GM12878 (cell line): ENCODE data around the gene SFSWAP. TPM values are rescaled to one million over a fixed set of nuclear protein-coding genes. Genes with fewer than 3 reads are reported as not detected.

Experiments
- ATAC-seq: fragments of 200-7000 bp; cut with Tn5 transposase; 3 replicates; pipeline ENCODE4 v1.9.1; 2020; ENCODE audit warnings: mild to moderate bottlenecking, moderate library complexity
- BruUV-seq: library from RNA; stranded (reverse); fragments of 400-500 nt; replicated peaks from 2 replicates; lab custom pipeline; 2021; lab: Mats Ljungman, UMichigan
- CTCF ChIA-PET: fragments of 300-600 bp; sonication (Branson Sonifier 250); formaldehyde crosslinking; extraction: SDS; loops from one replicate; lab custom pipeline; 2021; ENCODE audit warnings: inconsistent platforms; lab: Yijun Ruan, JAX
- POLR2A ChIA-PET: fragments of 350-600 bp; formaldehyde crosslinking; extraction: SDS; loops from one replicate; lab custom pipeline; 2021; ENCODE audit warnings: inconsistent platforms; lab: Charles Lee
- RAD21 ChIA-PET: fragments of 300-600 bp; sonication (Branson Sonifier 250); formaldehyde crosslinking; loops from one replicate; lab custom pipeline; 2023; ENCODE audit warnings: antibody characterized with exemption; ENCODE audit not compliant: unreplicated experiment; lab: Charles Lee
- SMC1A ChIA-PET: fragments of 300-600 bp; sonication (Branson Sonifier 250); formaldehyde crosslinking; loops from one replicate; lab custom pipeline; 2023; ENCODE audit not compliant: unreplicated experiment, uncharacterized antibody; lab: Charles Lee
- DNase-seq: peaks from one replicate; pipeline ENCODE4 v3.0.0-alpha.2; 2011; ENCODE audit warnings: low read depth, low spot score
- FAIRE-seq: peaks from 3 replicates; lab custom pipeline; 2011; peaks lifted over from hg19 to GRCh38; lab: Jason Lieb, UNC
- H2AFZ ChIP-seq: 2 replicates; pipeline ENCODE4 v1.6.0; 2011; ENCODE audit warnings: low read depth, low read length, control low read depth; ENCODE audit not compliant: control insufficient read depth
- H3K27ac ChIP-seq: 2 replicates; pipeline ENCODE4 v1.5.1; 2011; ENCODE audit warnings: control low read depth; ENCODE audit not compliant: control insufficient read depth, insufficient read depth
- H3K27me3 ChIP-seq, 2 experiments: replicated peaks in 1 of 2; 2 replicates each; pipeline versions ENCODE4 v1.6.0 to v1.6.1; 2011; ENCODE audit warnings: low read length in 1 of 2; ENCODE audit not compliant: control insufficient read depth in 2 of 2, insufficient read depth in 2 of 2
- H3K36me3 ChIP-seq, 2 experiments: 2 replicates each; pipeline ENCODE4 v1.5.1; 2011; ENCODE audit warnings: low read length in 1 of 2; ENCODE audit not compliant: control insufficient read depth in 2 of 2, insufficient read depth in 2 of 2
- H3K4me1 ChIP-seq: 2 replicates; pipeline ENCODE4 v1.6.1; 2011; ENCODE audit warnings: mild to moderate bottlenecking, low read length, moderate library complexity, mixed read lengths; ENCODE audit not compliant: control insufficient read depth, insufficient read depth
- H3K4me2 ChIP-seq: 2 replicates; pipeline ENCODE4 v1.6.0; 2011; ENCODE audit warnings: control low read depth; ENCODE audit not compliant: control insufficient read depth, insufficient read depth
- H3K4me3 ChIP-seq: fragments of 200-600 bp; sonication (generic); 2 replicates; pipeline ENCODE4 v1.5.1; 2016
- H3K79me2 ChIP-seq: 2 replicates; pipeline ENCODE4 v1.6.0; 2011; ENCODE audit warnings: low read length; ENCODE audit not compliant: control insufficient read depth, insufficient read depth
- H3K9ac ChIP-seq: 2 replicates; pipeline ENCODE4 v1.8.0; 2011; ENCODE audit warnings: low read length, control low read depth, mixed read lengths; ENCODE audit not compliant: control insufficient read depth, insufficient read depth
- H3K9me3 ChIP-seq: replicated peaks from 3 replicates; pipeline ENCODE4 v1.5.1; 2011; ENCODE audit warnings: mild to moderate bottlenecking, low read length; ENCODE audit not compliant: control insufficient read depth, insufficient read depth
- H4K20me1 ChIP-seq: 2 replicates; pipeline ENCODE4 v1.6.0; 2011; ENCODE audit not compliant: control insufficient read depth, insufficient read depth
- BHLHE40 ChIP-seq, 2 experiments: fragments of 450-650 bp in 1 of 2; IDR thresholded peaks; 2 replicates each; pipeline ENCODE4 v1.6.1; 2011 to 2017; ENCODE audit warnings: low read depth in 2 of 2, borderline replicate concordance in 1 of 2, improper control_type of control experiment in 1 of 2, low read length in 1 of 2, mild to moderate bottlenecking in 1 of 2
- BMI1 ChIP-seq: fragments of 450-650 bp; IDR thresholded peaks from 2 replicates; pipeline ENCODE4 v1.6.1; 2016; ENCODE audit warnings: mild to moderate bottlenecking, moderate library complexity, borderline replicate concordance
- EED ChIP-seq: sonication (generic); IDR thresholded peaks from 2 replicates; pipeline ENCODE4 v1.6.1; 2016; ENCODE audit warnings: antibody characterized with exemption, low read depth
- EGR1 ChIP-seq, 2 experiments: IDR thresholded peaks; 1 replicate in 1 of 2; 2 replicates in 1 of 2; pipeline ENCODE4 v1.6.1; 2011 to 2012; ENCODE audit warnings: low read depth in 2 of 2, low read length in 2 of 2, borderline replicate concordance in 1 of 2, mild to moderate bottlenecking in 1 of 2, moderate library complexity in 1 of 2
- ESRRA ChIP-seq: IDR thresholded peaks from 2 replicates; pipeline ENCODE4 v1.6.1; 2012; ENCODE audit warnings: mild to moderate bottlenecking, low read length, improper control_type of control experiment
- IRF4 ChIP-seq: IDR thresholded peaks from 2 replicates; pipeline ENCODE4 v1.6.1; 2011; ENCODE audit warnings: low read depth, low read length
- JUND ChIP-seq: IDR thresholded peaks from 2 replicates; pipeline ENCODE4 v1.6.1; 2012; ENCODE audit warnings: low read depth, mild to moderate bottlenecking, low read length, improper control_type of control experiment, moderate library complexity
- MAX ChIP-seq: IDR thresholded peaks from 2 replicates; pipeline ENCODE4 v1.6.1; 2012; ENCODE audit warnings: low read depth, low read length, improper control_type of control experiment
- NR2C1 ChIP-seq: fragments of 450-650 bp; IDR thresholded peaks from 2 replicates; pipeline ENCODE4 v1.6.1; 2017; ENCODE audit warnings: antibody characterized with exemption, mild to moderate bottlenecking, moderate library complexity
- POLR2AphosphoS5 ChIP-seq: IDR thresholded peaks from 2 replicates; pipeline ENCODE4 v1.6.1; 2011; ENCODE audit warnings: mild to moderate bottlenecking, low read length, inconsistent platforms
- RB1 ChIP-seq: fragments of 450-650 bp; formaldehyde crosslinking; IDR thresholded peaks from 2 replicates; pipeline ENCODE4 v1.6.1; 2017; ENCODE audit warnings: mild to moderate bottlenecking, borderline replicate concordance
- RELB ChIP-seq: fragments of 450-650 bp; IDR thresholded peaks from 2 replicates; pipeline ENCODE4 v1.6.1; 2017; ENCODE audit warnings: low read depth, mild to moderate bottlenecking, moderate library complexity
- SUPT20H ChIP-seq: IDR thresholded peaks from 2 replicates; pipeline ENCODE4 v1.6.1; 2011; ENCODE audit warnings: low read depth, mild to moderate bottlenecking, low read length, moderate library complexity, borderline replicate concordance; ENCODE audit not compliant: control insufficient read depth
- TBL1XR1 ChIP-seq: IDR thresholded peaks from 2 replicates; pipeline ENCODE4 v1.6.1; 2012; ENCODE audit warnings: low read depth, low read length, improper control_type of control experiment
- TCF3 ChIP-seq: IDR thresholded peaks from 2 replicates; pipeline ENCODE4 v1.6.1; 2012; ENCODE audit warnings: low read depth, mild to moderate bottlenecking, low read length, borderline replicate concordance; ENCODE audit not compliant: insufficient read depth
- YY1 ChIP-seq: IDR thresholded peaks from 2 replicates; pipeline ENCODE4 v1.6.1; 2011; ENCODE audit warnings: low read depth, mild to moderate bottlenecking, low read length
- WGBS: methylation state at CpG from one replicate; pipeline ENCODE4 v1.1.6; 2016; ENCODE audit warnings: low lambda C conversion rate; ENCODE audit not compliant: insufficient replicate concordance, insufficient coverage; ENCODE audit errors: missing lambda C conversion rate; 5-methylcytosine and 5-hydroxymethylcytosine counted together
- in situ Hi-C: fragments of 300-500 bp; cut with MboI; formaldehyde crosslinking; loops from 9 replicates; pipeline ENCODE4 v1.14.3; 2018; ENCODE audit warnings: mixed read lengths
- intact Hi-C: fragments of 100-400 bp; cut with micrococcal nuclease; formaldehyde crosslinking; loops from one replicate; pipeline ENCODE4 v1.14.2; 2022; ENCODE audit not compliant: unreplicated experiment
- polyA plus RNA-seq, 11 experiments: library from polyadenylated mRNA; depleted of rRNA in 4 of 11; unstranded in 6 of 11; stranded (reverse) in 5 of 11; fragments of >200 nt; fragmentation: Nextera tagmentation in 4 of 11; fragmentation: Illumina TruSeq in 1 of 11; extraction: Ambion mirVana in 4 of 11; extraction: Trizol in 1 of 11; gene quantifications; 1 replicate in 1 of 11; 2 replicates in 10 of 11; pipeline versions ENCODE4 v1.2.1 to v1.2.3, GENCODE V29; 2011 to 2016; ENCODE audit warnings: inconsistent platforms in 2 of 11, missing spikeins in 2 of 11, low read depth in 1 of 11
- total RNA-seq, 4 experiments: library from RNA; depleted of rRNA in 3 of 4; stranded (reverse); fragments of >200 nt in 3 of 4; fragmentation: Illumina TruSeq in 1 of 4; extraction: Trizol in 1 of 4; gene quantifications; 2 replicates each; pipeline versions ENCODE4 v1.2.1 to v1.2.3, GENCODE V29; 2013 to 2021
- TF ChIP-seq, protein P1 (sequence below): fragments of 450-650 bp; IDR thresholded peaks from 2 replicates; pipeline ENCODE4 v1.6.1; 2018; ENCODE audit warnings: mild to moderate bottlenecking, low read depth, moderate library complexity; ENCODE audit not compliant: partially characterized antibody
- TF ChIP-seq, protein P2 (sequence below): fragments of 450-650 bp; conservative IDR thresholded peaks from 2 replicates; pipeline ENCODE4 v1.6.1; 2017; ENCODE audit warnings: mild to moderate bottlenecking, moderate library complexity

SFSWAP gene
- total and polyA plus RNA-seq, 10 of the 15 experiments (the other 5 are each of a cell fraction or from before 2014, with no cell fraction given), result 1.8 to 48.6 (median 25.0) TPM

- POLR2A ChIA-PET, result no interaction called here
- Histone ChIP-seq H3K4me3 (0 out of 2 replicates have a peak overlapping the region, but pooled peaks have one; percentile 16), H3K4me1 (no peaks in the 10 kb centered on the region), H2AFZ (no peak overlapping the region), H3K9ac (no peak overlapping the region), H3K27ac (no peak overlapping the region), H3K36me3 (no peaks in the 10 kb centered on the region), H3K4me2 (peak overlapping the region; percentile 11), H4K20me1 (no peaks in the 10 kb centered on the region), H3K79me2 (no peaks in the 10 kb centered on the region), H3K9me3 (no peaks in the 10 kb centered on the region), H3K27me3 (peaks cover 7 to 9% of the 10 kb centered on the region in 2 experiments)
- no peak for FAIRE-seq
- intact Hi-C loops, result no loop called here
- ATAC-seq, result peak; percentile 24
- SMC1A ChIA-PET, result no interaction called here
- no peak for DNase-seq
- RAD21 ChIA-PET, result no interaction called here
- CTCF ChIA-PET, result interaction anchor here (1.0 kb wide), 2 partner anchors 76 to 861 kb away, joined by 3 read pairs; no protein-coding TSS in a partner anchor
- in situ Hi-C loops, result no loop called here
- BruUV-seq, result no TSS peak
- WGBS, result 18% methylated on average over 33 of the region's 33 CpGs
- TF ChIP-seq EED (no peak), MAX (no peak), ESRRA (no peak), NR2C1 (no peak), TCF3 (no peak), EGR1 (IDR thresholded peaks at IDR 0.05; ENCODE audit: borderline replicate concordance in 1 of 2, low read depth in 2 of 2, low read length in 2 of 2) (no peak), RB1 (no peak), TBL1XR1 (no peak), JUND (no peak), POLR2AphosphoS5 (no peak), IRF4 (no peak), BMI1 (no peak), YY1 (no peak), SUPT20H (no peak), RELB (no peak), BHLHE40 (IDR thresholded peaks at IDR 0.05; ENCODE audit: borderline replicate concordance in 1 of 2, low read depth in 2 of 2, low read length in 1 of 2) (no peak)
- TF ChIP-seq, protein P1, sequence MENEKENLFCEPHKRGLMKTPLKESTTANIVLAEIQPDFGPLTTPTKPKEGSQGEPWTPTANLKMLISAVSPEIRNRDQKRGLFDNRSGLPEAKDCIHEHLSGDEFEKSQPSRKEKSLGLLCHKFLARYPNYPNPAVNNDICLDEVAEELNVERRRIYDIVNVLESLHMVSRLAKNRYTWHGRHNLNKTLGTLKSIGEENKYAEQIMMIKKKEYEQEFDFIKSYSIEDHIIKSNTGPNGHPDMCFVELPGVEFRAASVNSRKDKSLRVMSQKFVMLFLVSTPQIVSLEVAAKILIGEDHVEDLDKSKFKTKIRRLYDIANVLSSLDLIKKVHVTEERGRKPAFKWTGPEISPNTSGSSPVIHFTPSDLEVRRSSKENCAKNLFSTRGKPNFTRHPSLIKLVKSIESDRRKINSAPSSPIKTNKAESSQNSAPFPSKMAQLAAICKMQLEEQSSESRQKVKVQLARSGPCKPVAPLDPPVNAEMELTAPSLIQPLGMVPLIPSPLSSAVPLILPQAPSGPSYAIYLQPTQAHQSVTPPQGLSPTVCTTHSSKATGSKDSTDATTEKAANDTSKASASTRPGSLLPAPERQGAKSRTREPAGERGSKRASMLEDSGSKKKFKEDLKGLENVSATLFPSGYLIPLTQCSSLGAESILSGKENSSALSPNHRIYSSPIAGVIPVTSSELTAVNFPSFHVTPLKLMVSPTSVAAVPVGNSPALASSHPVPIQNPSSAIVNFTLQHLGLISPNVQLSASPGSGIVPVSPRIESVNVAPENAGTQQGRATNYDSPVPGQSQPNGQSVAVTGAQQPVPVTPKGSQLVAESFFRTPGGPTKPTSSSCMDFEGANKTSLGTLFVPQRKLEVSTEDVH, result no peak
- TF ChIP-seq, protein P2, sequence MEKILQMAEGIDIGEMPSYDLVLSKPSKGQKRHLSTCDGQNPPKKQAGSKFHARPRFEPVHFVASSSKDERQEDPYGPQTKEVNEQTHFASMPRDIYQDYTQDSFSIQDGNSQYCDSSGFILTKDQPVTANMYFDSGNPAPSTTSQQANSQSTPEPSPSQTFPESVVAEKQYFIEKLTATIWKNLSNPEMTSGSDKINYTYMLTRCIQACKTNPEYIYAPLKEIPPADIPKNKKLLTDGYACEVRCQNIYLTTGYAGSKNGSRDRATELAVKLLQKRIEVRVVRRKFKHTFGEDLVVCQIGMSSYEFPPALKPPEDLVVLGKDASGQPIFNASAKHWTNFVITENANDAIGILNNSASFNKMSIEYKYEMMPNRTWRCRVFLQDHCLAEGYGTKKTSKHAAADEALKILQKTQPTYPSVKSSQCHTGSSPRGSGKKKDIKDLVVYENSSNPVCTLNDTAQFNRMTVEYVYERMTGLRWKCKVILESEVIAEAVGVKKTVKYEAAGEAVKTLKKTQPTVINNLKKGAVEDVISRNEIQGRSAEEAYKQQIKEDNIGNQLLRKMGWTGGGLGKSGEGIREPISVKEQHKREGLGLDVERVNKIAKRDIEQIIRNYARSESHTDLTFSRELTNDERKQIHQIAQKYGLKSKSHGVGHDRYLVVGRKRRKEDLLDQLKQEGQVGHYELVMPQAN, result no peak
Observed at GRCh38 chr12:131830914-131831571, 120.2 kb downstream of the SFSWAP start.
